Natural killer cell (primary cell): ENCODE results near the gene SPPL2A. TPM values are rescaled to one million over a fixed set of nuclear protein-coding genes. Genes with fewer than 3 reads are reported as not detected.

ENCODE experiments used
- ATAC-seq, 3 donors: fragments of 150-1000 bp in 2 of 3; fragments of 200-7000 bp in 1 of 3; cut with Tn5 transposase; 1 replicate in 1 of 3; 2 replicates in 2 of 3; pipeline ENCODE4 v1.10.0; 2021; ENCODE audit warnings: mild to moderate bottlenecking in 2 of 3, moderate library complexity in 2 of 3
- DNase-seq, 2 donors: peaks; one replicate each; pipeline versions ENCODE4 v3.0.0 to v3.0.0-alpha.2; 2013 to 2021; ENCODE audit warnings: mixed read lengths in 1 of 2
- H3K27ac ChIP-seq: one replicate; pipeline ENCODE4 v1.5.1; 2013; ENCODE audit warnings: mild to moderate bottlenecking, low read length
- H3K27me3 ChIP-seq: one replicate; pipeline ENCODE4 v1.6.1; 2013; ENCODE audit warnings: low read length; ENCODE audit not compliant: control insufficient read depth, insufficient read depth
- H3K36me3 ChIP-seq: one replicate; pipeline ENCODE4 v1.6.1; 2013; ENCODE audit warnings: low read length; ENCODE audit not compliant: control insufficient read depth, insufficient read depth
- H3K4me1 ChIP-seq: one replicate; pipeline ENCODE4 v1.6.1; 2013; ENCODE audit warnings: low read length; ENCODE audit not compliant: control insufficient read depth, insufficient read depth
- H3K4me3 ChIP-seq: one replicate; pipeline ENCODE4 v1.5.1; 2013; ENCODE audit warnings: low read length
- H3K9me3 ChIP-seq: one replicate; pipeline ENCODE4 v1.6.1; 2013; ENCODE audit warnings: low read length; ENCODE audit not compliant: control insufficient read depth, insufficient read depth
- H3K27ac Mint-ChIP-seq, 2 donors: one replicate each; pipeline ENCODE4 v1.8.0; 2022; ENCODE audit warnings: mild to moderate bottlenecking in 2 of 2, mixed read lengths in 2 of 2, moderate library complexity in 1 of 2
- H3K27me3 Mint-ChIP-seq, 2 donors: one replicate each; pipeline ENCODE4 v1.8.0; 2022; ENCODE audit warnings: low read depth in 2 of 2, mixed read lengths in 2 of 2
- H3K36me3 Mint-ChIP-seq: one replicate; pipeline ENCODE4 v1.8.0; 2022; ENCODE audit warnings: mixed read lengths
- H3K4me1 Mint-ChIP-seq, 2 donors: one replicate each; pipeline ENCODE4 v1.8.0; 2022; ENCODE audit warnings: mixed read lengths in 2 of 2
- H3K4me3 Mint-ChIP-seq: one replicate; pipeline ENCODE4 v1.8.0; 2022; ENCODE audit warnings: mild to moderate bottlenecking, moderate library complexity, mixed read lengths
- H3K9me3 Mint-ChIP-seq, 2 donors: one replicate each; pipeline ENCODE4 v1.8.0; 2022; ENCODE audit warnings: mixed read lengths in 2 of 2
- WGBS: methylation state at CpG from one replicate; pipeline ENCODE4 v1.1.7; 2013; ENCODE audit warnings: missing lambda C conversion rate; ENCODE audit not compliant: insufficient coverage; 5-methylcytosine and 5-hydroxymethylcytosine counted together
- intact Hi-C: fragments of 100-400 bp; cut with micrococcal nuclease; formaldehyde crosslinking; loops from one replicate; pipeline ENCODE4 v1.14.2; 2022
- total RNA-seq, 4 donors: library from RNA; stranded (reverse); fragments of 120-200 nt in 1 of 4; gene quantifications; one replicate each; pipeline versions ENCODE4 v1.2.3 to v1.2.4, GENCODE V29; 2013 to 2022
- TF ChIP-seq, protein P1 (sequence below): fragments of 200-600 bp; IDR thresholded peaks from one replicate; pipeline ENCODE4 v1.8.0; 2022; ENCODE audit warnings: antibody characterized with exemption

Gene SPPL2A
- total RNA-seq, 3 donors from 2014 or later (not counting 1 experiment from before 2014, with no cell fraction given) = 104 to 122 (median 120) TPM

GRCh38 chr15:50655555-50655954 lies 110.0 kb downstream of the SPPL2A start:
- Histone ChIP-seq H3K27me3 (no peaks in the 10 kb centered on the region), H3K4me1 (no peaks in the 10 kb centered on the region), H3K36me3 (peaks cover 45% of the 10 kb centered on the region), H3K9me3 (no peaks in the 10 kb centered on the region), H3K4me3 (no peak overlapping the region), H3K27ac (no peak overlapping the region)
- ATAC-seq (no peak), DNase-seq (no peak)
- TF ChIP-seq, protein P1, sequence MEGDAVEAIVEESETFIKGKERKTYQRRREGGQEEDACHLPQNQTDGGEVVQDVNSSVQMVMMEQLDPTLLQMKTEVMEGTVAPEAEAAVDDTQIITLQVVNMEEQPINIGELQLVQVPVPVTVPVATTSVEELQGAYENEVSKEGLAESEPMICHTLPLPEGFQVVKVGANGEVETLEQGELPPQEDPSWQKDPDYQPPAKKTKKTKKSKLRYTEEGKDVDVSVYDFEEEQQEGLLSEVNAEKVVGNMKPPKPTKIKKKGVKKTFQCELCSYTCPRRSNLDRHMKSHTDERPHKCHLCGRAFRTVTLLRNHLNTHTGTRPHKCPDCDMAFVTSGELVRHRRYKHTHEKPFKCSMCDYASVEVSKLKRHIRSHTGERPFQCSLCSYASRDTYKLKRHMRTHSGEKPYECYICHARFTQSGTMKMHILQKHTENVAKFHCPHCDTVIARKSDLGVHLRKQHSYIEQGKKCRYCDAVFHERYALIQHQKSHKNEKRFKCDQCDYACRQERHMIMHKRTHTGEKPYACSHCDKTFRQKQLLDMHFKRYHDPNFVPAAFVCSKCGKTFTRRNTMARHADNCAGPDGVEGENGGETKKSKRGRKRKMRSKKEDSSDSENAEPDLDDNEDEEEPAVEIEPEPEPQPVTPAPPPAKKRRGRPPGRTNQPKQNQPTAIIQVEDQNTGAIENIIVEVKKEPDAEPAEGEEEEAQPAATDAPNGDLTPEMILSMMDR = no peak
- WGBS = 90% methylated on average over 4 of the region's 4 CpGs
- Mint-ChIP-seq H3K27me3 (no peaks in the 10 kb centered on the region), H3K4me1 (peaks cover 0 to 6% of the 10 kb centered on the region in 2 donors), H3K4me3 (no peak overlapping the region), H3K27ac (peak overlapping the region in 1 of 2 donors; percentile 2), H3K36me3 (no peaks in the 10 kb centered on the region), H3K9me3 (no peaks in the 10 kb centered on the region)
- intact Hi-C loops = no loop called here

DNA sequence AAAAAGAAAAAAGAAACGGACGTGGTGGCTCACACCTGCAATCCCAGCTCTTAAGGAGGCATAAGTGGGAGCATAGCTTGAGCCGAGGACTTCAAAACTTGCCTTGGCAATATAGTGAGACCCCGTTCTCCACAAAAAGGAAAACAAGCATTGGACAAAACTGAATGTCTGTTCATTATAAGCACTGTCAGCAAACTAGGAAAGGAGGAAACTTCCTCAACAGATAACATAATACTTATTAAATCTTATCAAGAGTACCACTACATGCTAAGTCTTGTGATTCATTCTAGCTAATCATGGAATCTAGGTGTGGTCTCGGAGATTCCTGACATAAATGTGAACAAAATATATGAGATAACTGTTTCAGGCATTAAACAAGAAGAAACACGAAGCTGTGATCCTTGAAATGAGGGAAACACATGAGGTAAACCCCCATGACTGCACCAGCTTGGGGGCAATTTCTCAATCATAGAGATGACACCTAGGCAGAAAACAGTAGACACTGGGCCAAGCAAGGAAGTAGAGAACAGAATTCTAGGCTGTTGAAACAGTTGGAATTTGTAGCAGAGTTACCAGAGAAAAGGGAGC lies 112.3 kb downstream of the SPPL2A start:
- Histone ChIP-seq H3K4me1 (no peaks in the 10 kb centered on the region), H3K36me3 (peaks cover 49% of the 10 kb centered on the region), H3K4me3 (no peak overlapping the region), H3K27ac (no peak overlapping the region), H3K27me3 (no peaks in the 10 kb centered on the region), H3K9me3 (no peaks in the 10 kb centered on the region)
- Mint-ChIP-seq H3K4me3 (no peak overlapping the region), H3K4me1 (peaks cover 6% of the 10 kb centered on the region in 2 donors), H3K27me3 (no peaks in the 10 kb centered on the region), H3K9me3 (no peaks in the 10 kb centered on the region), H3K36me3 (peaks cover 7% of the 10 kb centered on the region), H3K27ac (peak overlapping the region; percentile 9 to 54)
- ATAC-seq = no peak
- 95% methylated on average over 6 of the region's 6 CpGs for WGBS
- TF ChIP-seq, protein P1 = no peak
- DNase-seq = no peak
- intact Hi-C loops = no loop called here

GRCh38 chr15:50652671-50653070 lies 112.8 kb downstream of the SPPL2A start:
- Histone ChIP-seq H3K4me1 (no peaks in the 10 kb centered on the region), H3K4me3 (no peak overlapping the region), H3K36me3 (peaks cover 54% of the 10 kb centered on the region), H3K27ac (no peak overlapping the region), H3K27me3 (no peaks in the 10 kb centered on the region), H3K9me3 (no peaks in the 10 kb centered on the region)
- H3K36me3 Mint-ChIP-seq = peaks cover 7% of the 10 kb centered on the region
- peaks cover 6% of the 10 kb centered on the region in 2 donors for H3K4me1 Mint-ChIP-seq
- ATAC-seq (no peak), DNase-seq (no peak)
- intact Hi-C loops = no loop called here
- peak overlapping the region; percentile 9 to 54 for H3K27ac Mint-ChIP-seq
- H3K27me3 Mint-ChIP-seq = no peaks in the 10 kb centered on the region
- no peaks in the 10 kb centered on the region for H3K9me3 Mint-ChIP-seq
- WGBS = 89% methylated on average over 3 of the region's 3 CpGs
- no peak overlapping the region for H3K4me3 Mint-ChIP-seq
- TF ChIP-seq, protein P1 = no peak

Other genes starting within 250 kb of the SPPL2A start
- under 1 TPM; 0.33 to 0.97 (median 0.49) TPM for gene USP50, start 219.0 kb downstream of the SPPL2A start, total RNA-seq
- gene TRPM7, start 78.9 kb downstream of the SPPL2A start, total RNA-seq = 10 to 100 TPM; 41.8 to 54.4 (median 50.9) TPM
- 10 to 100 TPM; 13.1 to 14.5 (median 14.1) TPM for gene AP4E1, start 143.0 kb upstream of the SPPL2A start, total RNA-seq